ENCODE results near the gene FGGY. TPM values are rescaled to one million over a fixed set of nuclear protein-coding genes. Genes with fewer than 3 reads are reported as not detected.

FGGY gene
- total RNA-seq, 1 experiment from 2014 or later = 6.4 TPM

GRCh38 chr1:59393211-59394180 is 96.6 kb downstream of the FGGY start:
- Histone ChIP-seq H3K9me3 (no peaks in the 10 kb centered on the region), H3K27me3 (replicated peaks; ENCODE audit: control insufficient read depth, insufficient read depth, low read length) (no peaks in the 10 kb centered on the region), H3K36me3 (ENCODE audit: control insufficient read depth, insufficient read depth, low read length) (no peaks in the 10 kb centered on the region), H3K4me1 (no peaks in the 10 kb centered on the region), H3K4me3 (ENCODE audit: low read depth, low read length) (no peak overlapping the region)
- H3K36me3 Mint-ChIP-seq (ENCODE audit: insufficient read depth, unreplicated experiment) = no peaks in the 10 kb centered on the region
- no peaks in the 10 kb centered on the region for H3K27me3 Mint-ChIP-seq (ENCODE audit: insufficient read depth, unreplicated experiment)
- TF ChIP-seq, protein P1, sequence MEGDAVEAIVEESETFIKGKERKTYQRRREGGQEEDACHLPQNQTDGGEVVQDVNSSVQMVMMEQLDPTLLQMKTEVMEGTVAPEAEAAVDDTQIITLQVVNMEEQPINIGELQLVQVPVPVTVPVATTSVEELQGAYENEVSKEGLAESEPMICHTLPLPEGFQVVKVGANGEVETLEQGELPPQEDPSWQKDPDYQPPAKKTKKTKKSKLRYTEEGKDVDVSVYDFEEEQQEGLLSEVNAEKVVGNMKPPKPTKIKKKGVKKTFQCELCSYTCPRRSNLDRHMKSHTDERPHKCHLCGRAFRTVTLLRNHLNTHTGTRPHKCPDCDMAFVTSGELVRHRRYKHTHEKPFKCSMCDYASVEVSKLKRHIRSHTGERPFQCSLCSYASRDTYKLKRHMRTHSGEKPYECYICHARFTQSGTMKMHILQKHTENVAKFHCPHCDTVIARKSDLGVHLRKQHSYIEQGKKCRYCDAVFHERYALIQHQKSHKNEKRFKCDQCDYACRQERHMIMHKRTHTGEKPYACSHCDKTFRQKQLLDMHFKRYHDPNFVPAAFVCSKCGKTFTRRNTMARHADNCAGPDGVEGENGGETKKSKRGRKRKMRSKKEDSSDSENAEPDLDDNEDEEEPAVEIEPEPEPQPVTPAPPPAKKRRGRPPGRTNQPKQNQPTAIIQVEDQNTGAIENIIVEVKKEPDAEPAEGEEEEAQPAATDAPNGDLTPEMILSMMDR (IDR thresholded peaks at IDR 0.05; ENCODE audit: insufficient read depth in 1 of 2, low read depth in 1 of 2, low read length in 1 of 2, severe bottlenecking in 1 of 2, unreplicated experiment in 1 of 2) = no peak
- H3K9me3 Mint-ChIP-seq (ENCODE audit: unreplicated experiment) = no peaks in the 10 kb centered on the region
- no peak for DNase-seq
- H3K4me1 Mint-ChIP-seq (ENCODE audit: low read depth, unreplicated experiment) = no peaks in the 10 kb centered on the region
- ChIA-PET POLR2A (no interaction called here), CTCF (no interaction called here)
- H3K4me3 Mint-ChIP-seq (ENCODE audit: unreplicated experiment) = no peak overlapping the region
- no TSS peak for BruUV-seq (replicated peaks)
- intact Hi-C loops (cut with micrococcal nuclease; ENCODE audit: unreplicated experiment) = no loop called here
- H3K27ac Mint-ChIP-seq (ENCODE audit: unreplicated experiment) = no peak overlapping the region

DNA sequence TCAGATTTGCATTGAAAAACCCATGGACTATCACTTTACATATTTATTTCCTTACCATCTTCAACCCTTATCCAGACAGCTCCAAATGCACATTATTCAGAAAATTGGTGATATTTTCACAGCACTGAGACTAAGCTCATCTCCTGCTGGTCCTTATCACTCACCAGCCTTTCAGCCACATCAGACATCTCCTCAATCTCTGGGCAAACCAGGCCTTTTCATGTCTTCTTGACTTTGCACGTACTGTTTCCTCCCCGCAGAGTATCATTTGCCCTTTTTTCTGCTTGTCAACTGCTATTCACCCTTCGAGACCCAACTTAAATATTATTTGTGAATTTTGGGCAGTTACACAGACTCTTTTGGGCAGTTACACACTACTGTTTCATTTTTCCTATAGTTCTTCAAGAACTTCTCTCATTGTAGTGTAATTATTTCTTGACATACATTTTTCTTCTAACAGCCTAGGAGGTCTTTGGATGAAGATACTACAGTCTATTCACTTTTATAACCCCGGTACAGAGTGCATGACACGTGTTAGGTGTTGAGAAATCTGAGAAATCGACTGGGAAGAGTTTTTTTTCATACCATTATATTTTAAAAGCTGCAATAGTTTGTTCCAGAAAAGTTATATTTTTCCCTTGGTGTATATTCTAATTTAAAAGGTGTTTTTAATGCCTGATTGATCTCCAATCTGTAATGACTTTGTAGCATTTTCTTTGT is 98.0 kb downstream of the FGGY start:
- POLR2A ChIA-PET = no interaction called here
- Mint-ChIP-seq H3K27ac (ENCODE audit: unreplicated experiment) (no peak overlapping the region), H3K27me3 (ENCODE audit: insufficient read depth, unreplicated experiment) (no peaks in the 10 kb centered on the region), H3K36me3 (ENCODE audit: insufficient read depth, unreplicated experiment) (no peaks in the 10 kb centered on the region), H3K4me1 (ENCODE audit: low read depth, unreplicated experiment) (no peaks in the 10 kb centered on the region), H3K4me3 (ENCODE audit: unreplicated experiment) (no peak overlapping the region), H3K9me3 (ENCODE audit: unreplicated experiment) (no peaks in the 10 kb centered on the region)
- Histone ChIP-seq H3K4me3 (ENCODE audit: low read depth, low read length) (no peak overlapping the region), H3K27me3 (replicated peaks; ENCODE audit: control insufficient read depth, insufficient read depth, low read length) (no peaks in the 10 kb centered on the region), H3K4me1 (no peaks in the 10 kb centered on the region), H3K9me3 (no peaks in the 10 kb centered on the region), H3K36me3 (ENCODE audit: control insufficient read depth, insufficient read depth, low read length) (no peaks in the 10 kb centered on the region)
- intact Hi-C loops (cut with micrococcal nuclease; ENCODE audit: unreplicated experiment) = no loop called here
- DNase-seq = no peak
- BruUV-seq (replicated peaks) = no TSS peak
- CTCF ChIA-PET = no interaction called here
- TF ChIP-seq, protein P1 (IDR thresholded peaks at IDR 0.05; ENCODE audit: insufficient read depth in 1 of 2, low read depth in 1 of 2, low read length in 1 of 2, severe bottlenecking in 1 of 2, unreplicated experiment in 1 of 2) = no peak

DNA sequence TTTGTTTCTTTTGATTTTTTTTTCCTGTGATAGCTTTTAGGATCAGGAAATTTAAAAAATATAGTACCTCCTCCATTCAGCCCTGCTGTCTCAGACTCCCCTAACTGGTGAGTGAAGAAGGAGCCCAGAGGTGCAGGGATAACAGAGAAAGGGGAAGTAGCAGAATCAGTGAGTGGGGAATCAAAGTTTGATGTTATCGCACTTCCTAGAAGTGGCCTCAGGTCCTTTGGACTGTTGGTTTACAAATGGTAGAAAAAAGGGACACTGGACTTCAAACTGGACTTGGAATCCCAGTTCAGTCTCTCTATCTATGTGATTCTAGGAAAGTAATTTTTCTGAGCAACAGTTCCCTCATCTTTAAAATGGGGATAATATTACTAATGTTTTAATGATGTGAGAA is 99.5 kb downstream of the FGGY start:
- intact Hi-C loops (cut with micrococcal nuclease; ENCODE audit: unreplicated experiment) = no loop called here

More for the DNA sequence above, 99.5 kb downstream of the FGGY start:
- Histone ChIP-seq H3K36me3 (ENCODE audit: control insufficient read depth, insufficient read depth, low read length) (no peaks in the 10 kb centered on the region), H3K4me3 (ENCODE audit: low read depth, low read length) (no peak overlapping the region), H3K27me3 (replicated peaks; ENCODE audit: control insufficient read depth, insufficient read depth, low read length) (no peaks in the 10 kb centered on the region), H3K4me1 (no peaks in the 10 kb centered on the region), H3K9me3 (no peaks in the 10 kb centered on the region)
- DNase-seq = no peak
- CTCF ChIA-PET = no interaction called here
- POLR2A ChIA-PET = no interaction called here
- Mint-ChIP-seq H3K4me3 (ENCODE audit: unreplicated experiment) (no peak overlapping the region), H3K36me3 (ENCODE audit: insufficient read depth, unreplicated experiment) (no peaks in the 10 kb centered on the region), H3K27me3 (ENCODE audit: insufficient read depth, unreplicated experiment) (no peaks in the 10 kb centered on the region), H3K27ac (ENCODE audit: unreplicated experiment) (no peak overlapping the region), H3K4me1 (ENCODE audit: low read depth, unreplicated experiment) (no peaks in the 10 kb centered on the region), H3K9me3 (ENCODE audit: unreplicated experiment) (no peaks in the 10 kb centered on the region)
- no TSS peak for BruUV-seq (replicated peaks)
- TF ChIP-seq, protein P1 (IDR thresholded peaks at IDR 0.05; ENCODE audit: insufficient read depth in 1 of 2, low read depth in 1 of 2, low read length in 1 of 2, severe bottlenecking in 1 of 2, unreplicated experiment in 1 of 2) = no peak

All from Caco-2 (cell line).